SK-N-SH treated with all-trans-retinoic acid at 6 μM for 48 hours (cell line): ENCODE data around the gene RASSF4.

ENCODE experiments used
- ATAC-seq: fragments of 200-7000 bp; cut with Tn5 transposase; 3 replicates; pipeline ENCODE4 v1.9.1; 2020; ENCODE audit warnings: mild to moderate bottlenecking, moderate library complexity
- ARNTL ChIP-seq: fragments of 450-650 bp; formaldehyde crosslinking; IDR thresholded peaks from 2 replicates; pipeline ENCODE4 v1.5.0; 2020; ENCODE audit warnings: low read depth, mild to moderate bottlenecking, moderate library complexity, borderline replicate concordance
- BACH2 ChIP-seq: fragments of 250-450 bp; sonication (Bioruptor Pico); IDR thresholded peaks from 2 replicates; pipeline ENCODE4 v1.9.0; 2021; ENCODE audit warnings: mild to moderate bottlenecking, borderline replicate concordance
- CSDC2 ChIP-seq: fragments of 250-450 bp; sonication (Bioruptor Pico); IDR thresholded peaks from 2 replicates; pipeline ENCODE4 v1.5.0; 2020; ENCODE audit warnings: mild to moderate bottlenecking, moderate library complexity
- ESRRG ChIP-seq: fragments of 250-450 bp; sonication (Bioruptor Pico); IDR thresholded peaks from 2 replicates; pipeline ENCODE4 v1.6.1; 2021; ENCODE audit warnings: mild to moderate bottlenecking
- GLIS3 ChIP-seq: fragments of 250-450 bp; sonication (Bioruptor Pico); IDR thresholded peaks from 2 replicates; pipeline ENCODE4 v1.5.0; 2020; ENCODE audit warnings: mild to moderate bottlenecking, moderate library complexity
- ISL1 ChIP-seq: fragments of 250-450 bp; sonication (Bioruptor Pico); IDR thresholded peaks from 2 replicates; pipeline ENCODE4 v2.1.2; 2022; ENCODE audit warnings: mild to moderate bottlenecking, moderate library complexity
- OSR1 ChIP-seq: fragments of 250-450 bp; sonication (Bioruptor Pico); IDR thresholded peaks from 2 replicates; pipeline ENCODE4 v1.8.0; 2022; ENCODE audit warnings: moderate library complexity, mild to moderate bottlenecking, inconsistent platforms
- PPARA ChIP-seq: fragments of 250-450 bp; sonication (Bioruptor Pico); IDR thresholded peaks from 2 replicates; pipeline ENCODE4 v1.5.0; 2020; ENCODE audit warnings: mild to moderate bottlenecking, borderline replicate concordance
- RARB ChIP-seq: fragments of 250-450 bp; sonication (Bioruptor Pico); IDR thresholded peaks from 2 replicates; pipeline ENCODE4 v1.8.0; 2021; ENCODE audit warnings: mild to moderate bottlenecking, moderate library complexity
- SNAI2 ChIP-seq: fragments of 250-450 bp; sonication (Bioruptor Pico); IDR thresholded peaks from 2 replicates; pipeline ENCODE4 v1.5.0; 2020; ENCODE audit warnings: mild to moderate bottlenecking, moderate library complexity
- TCF4 ChIP-seq: fragments of 250-450 bp; sonication (Bioruptor Pico); IDR thresholded peaks from 2 replicates; pipeline ENCODE4 v1.8.0; 2021; ENCODE audit warnings: mild to moderate bottlenecking, moderate library complexity, borderline replicate concordance
- ZC3H10 ChIP-seq: fragments of 250-450 bp; sonication (Bioruptor Pico); IDR thresholded peaks from 2 replicates; pipeline ENCODE4 v1.5.1; 2021; ENCODE audit warnings: mild to moderate bottlenecking, moderate library complexity
- ZFP3 ChIP-seq: fragments of 250-450 bp; sonication (Bioruptor Pico); IDR thresholded peaks from 2 replicates; pipeline ENCODE4 v1.5.0; 2020; ENCODE audit warnings: mild to moderate bottlenecking, moderate library complexity
- ZFP30 ChIP-seq: fragments of 450-650 bp; formaldehyde crosslinking; IDR thresholded peaks from 2 replicates; pipeline ENCODE4 v1.5.0; 2022; ENCODE audit warnings: mild to moderate bottlenecking, moderate library complexity
- ZNF565 ChIP-seq: fragments of 450-650 bp; formaldehyde crosslinking; conservative IDR thresholded peaks from 2 replicates; pipeline ENCODE4 v1.5.0; 2020; ENCODE audit warnings: low read depth, mild to moderate bottlenecking, moderate library complexity
- ZNF70 ChIP-seq: fragments of 450-650 bp; formaldehyde crosslinking; IDR thresholded peaks from 2 replicates; pipeline ENCODE4 v1.5.0; 2020; ENCODE audit warnings: mild to moderate bottlenecking, moderate library complexity
- ZNF8 ChIP-seq: fragments of 450-650 bp; formaldehyde crosslinking; IDR thresholded peaks from 2 replicates; pipeline ENCODE4 v1.5.0; 2020; ENCODE audit warnings: mild to moderate bottlenecking, moderate library complexity
- TF ChIP-seq, protein P1 (sequence below): fragments of 250-450 bp; sonication (Bioruptor Pico); IDR thresholded peaks from 2 replicates; pipeline ENCODE4 v1.5.1; 2021; ENCODE audit warnings: mild to moderate bottlenecking, moderate library complexity
- TF ChIP-seq, protein P2 (sequence below): fragments of 250-450 bp; sonication (Bioruptor Pico); IDR thresholded peaks from 2 replicates; pipeline ENCODE4 v1.8.0; 2020; ENCODE audit warnings: mild to moderate bottlenecking, moderate library complexity, borderline replicate concordance
- TF ChIP-seq, protein P3 (sequence below): fragments of 250-450 bp; sonication (Bioruptor Pico); IDR thresholded peaks from 2 replicates; pipeline ENCODE4 v1.5.0; 2020; ENCODE audit warnings: mild to moderate bottlenecking, moderate library complexity
- TF ChIP-seq, protein P4 (sequence below): fragments of 250-450 bp; sonication (Bioruptor Pico); IDR thresholded peaks from 2 replicates; pipeline ENCODE4 v1.5.1; 2020; ENCODE audit warnings: low read depth, mild to moderate bottlenecking, moderate library complexity
- TF ChIP-seq, protein P5 (sequence below): fragments of 250-450 bp; sonication (Bioruptor Pico); IDR thresholded peaks from 2 replicates; pipeline ENCODE4 v1.8.0; 2021; ENCODE audit warnings: low read depth, mild to moderate bottlenecking, moderate library complexity, borderline replicate concordance

RASSF4 gene

DNA sequence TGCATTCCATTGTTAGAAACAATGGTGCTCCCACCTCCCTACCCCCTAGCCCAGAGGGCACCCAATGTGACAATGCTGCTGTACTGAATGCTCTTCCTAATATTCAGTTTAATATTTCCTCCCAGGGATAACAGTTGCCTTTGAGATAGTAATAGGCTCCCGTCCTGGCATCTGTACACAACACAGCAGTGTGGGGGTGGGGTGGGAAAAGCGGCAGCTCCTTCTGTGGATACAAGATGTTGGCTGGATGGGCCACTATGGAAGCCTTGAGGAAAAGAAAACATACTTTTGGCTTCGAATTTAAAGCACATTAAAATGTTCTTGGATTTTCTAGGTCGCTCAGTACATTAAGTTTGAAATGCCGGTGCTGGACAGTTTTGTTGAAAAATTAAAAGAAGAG, 32.0 kb downstream of the RASSF4 start (continued):
- TF ChIP-seq, protein P1, sequence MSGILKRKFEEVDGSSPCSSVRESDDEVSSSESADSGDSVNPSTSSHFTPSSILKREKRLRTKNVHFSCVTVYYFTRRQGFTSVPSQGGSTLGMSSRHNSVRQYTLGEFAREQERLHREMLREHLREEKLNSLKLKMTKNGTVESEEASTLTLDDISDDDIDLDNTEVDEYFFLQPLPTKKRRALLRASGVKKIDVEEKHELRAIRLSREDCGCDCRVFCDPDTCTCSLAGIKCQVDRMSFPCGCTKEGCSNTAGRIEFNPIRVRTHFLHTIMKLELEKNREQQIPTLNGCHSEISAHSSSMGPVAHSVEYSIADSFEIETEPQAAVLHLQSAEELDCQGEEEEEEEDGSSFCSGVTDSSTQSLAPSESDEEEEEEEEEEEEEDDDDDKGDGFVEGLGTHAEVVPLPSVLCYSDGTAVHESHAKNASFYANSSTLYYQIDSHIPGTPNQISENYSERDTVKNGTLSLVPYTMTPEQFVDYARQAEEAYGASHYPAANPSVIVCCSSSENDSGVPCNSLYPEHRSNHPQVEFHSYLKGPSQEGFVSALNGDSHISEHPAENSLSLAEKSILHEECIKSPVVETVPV: no peak
- TF ChIP-seq ESRRG (CRISPR knock-in tag): no peak
- TF ChIP-seq ZNF8 (CRISPR knock-in tag): no peak
- no peak for TF ChIP-seq SNAI2 (CRISPR knock-in tag)
- TF ChIP-seq ISL1: no peak

DNA sequence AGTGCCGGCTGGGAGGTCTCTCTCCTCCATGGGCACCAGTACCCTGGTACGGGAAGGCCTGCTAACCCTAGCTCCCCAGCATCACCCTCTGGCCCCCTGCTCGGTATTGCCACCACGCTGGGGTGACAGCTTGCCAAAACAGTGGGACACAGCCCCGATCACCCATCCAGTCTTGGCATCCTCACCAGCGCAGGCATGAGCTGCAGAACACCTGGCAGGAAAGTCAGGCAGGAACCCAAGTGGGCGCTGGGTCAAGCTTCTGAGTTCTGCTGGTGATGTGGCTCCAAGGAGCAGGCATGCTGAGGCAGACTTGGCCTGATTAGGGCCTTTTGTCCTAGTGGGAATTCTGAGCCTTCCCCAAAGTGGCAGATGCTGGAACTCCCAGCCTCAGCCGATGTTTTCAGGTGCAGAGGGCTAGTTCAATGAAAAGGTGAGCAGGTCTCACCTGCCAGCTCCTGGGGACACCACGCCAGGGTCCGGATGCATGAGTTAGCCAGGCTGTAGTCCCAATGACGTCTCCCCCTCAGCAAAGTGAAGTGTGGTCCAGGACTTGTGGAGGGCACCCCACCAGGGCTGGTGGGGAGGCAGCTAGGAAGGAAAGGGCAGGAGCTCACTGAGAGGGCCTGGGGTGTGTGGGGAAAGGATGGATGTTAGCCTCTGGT, 32.6 kb downstream of the RASSF4 start:
- TF ChIP-seq ZNF8 (CRISPR knock-in tag): no peak
- no peak for TF ChIP-seq ESRRG (CRISPR knock-in tag)
- TF ChIP-seq ZC3H10 (CRISPR knock-in tag): no peak
- no peak for TF ChIP-seq ARNTL (CRISPR knock-in tag)
- TF ChIP-seq, protein P2, sequence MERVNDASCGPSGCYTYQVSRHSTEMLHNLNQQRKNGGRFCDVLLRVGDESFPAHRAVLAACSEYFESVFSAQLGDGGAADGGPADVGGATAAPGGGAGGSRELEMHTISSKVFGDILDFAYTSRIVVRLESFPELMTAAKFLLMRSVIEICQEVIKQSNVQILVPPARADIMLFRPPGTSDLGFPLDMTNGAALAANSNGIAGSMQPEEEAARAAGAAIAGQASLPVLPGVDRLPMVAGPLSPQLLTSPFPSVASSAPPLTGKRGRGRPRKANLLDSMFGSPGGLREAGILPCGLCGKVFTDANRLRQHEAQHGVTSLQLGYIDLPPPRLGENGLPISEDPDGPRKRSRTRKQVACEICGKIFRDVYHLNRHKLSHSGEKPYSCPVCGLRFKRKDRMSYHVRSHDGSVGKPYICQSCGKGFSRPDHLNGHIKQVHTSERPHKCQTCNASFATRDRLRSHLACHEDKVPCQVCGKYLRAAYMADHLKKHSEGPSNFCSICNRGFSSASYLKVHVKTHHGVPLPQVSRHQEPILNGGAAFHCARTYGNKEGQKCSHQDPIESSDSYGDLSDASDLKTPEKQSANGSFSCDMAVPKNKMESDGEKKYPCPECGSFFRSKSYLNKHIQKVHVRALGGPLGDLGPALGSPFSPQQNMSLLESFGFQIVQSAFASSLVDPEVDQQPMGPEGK (CRISPR knock-in tag): no peak
- TF ChIP-seq, protein P3, sequence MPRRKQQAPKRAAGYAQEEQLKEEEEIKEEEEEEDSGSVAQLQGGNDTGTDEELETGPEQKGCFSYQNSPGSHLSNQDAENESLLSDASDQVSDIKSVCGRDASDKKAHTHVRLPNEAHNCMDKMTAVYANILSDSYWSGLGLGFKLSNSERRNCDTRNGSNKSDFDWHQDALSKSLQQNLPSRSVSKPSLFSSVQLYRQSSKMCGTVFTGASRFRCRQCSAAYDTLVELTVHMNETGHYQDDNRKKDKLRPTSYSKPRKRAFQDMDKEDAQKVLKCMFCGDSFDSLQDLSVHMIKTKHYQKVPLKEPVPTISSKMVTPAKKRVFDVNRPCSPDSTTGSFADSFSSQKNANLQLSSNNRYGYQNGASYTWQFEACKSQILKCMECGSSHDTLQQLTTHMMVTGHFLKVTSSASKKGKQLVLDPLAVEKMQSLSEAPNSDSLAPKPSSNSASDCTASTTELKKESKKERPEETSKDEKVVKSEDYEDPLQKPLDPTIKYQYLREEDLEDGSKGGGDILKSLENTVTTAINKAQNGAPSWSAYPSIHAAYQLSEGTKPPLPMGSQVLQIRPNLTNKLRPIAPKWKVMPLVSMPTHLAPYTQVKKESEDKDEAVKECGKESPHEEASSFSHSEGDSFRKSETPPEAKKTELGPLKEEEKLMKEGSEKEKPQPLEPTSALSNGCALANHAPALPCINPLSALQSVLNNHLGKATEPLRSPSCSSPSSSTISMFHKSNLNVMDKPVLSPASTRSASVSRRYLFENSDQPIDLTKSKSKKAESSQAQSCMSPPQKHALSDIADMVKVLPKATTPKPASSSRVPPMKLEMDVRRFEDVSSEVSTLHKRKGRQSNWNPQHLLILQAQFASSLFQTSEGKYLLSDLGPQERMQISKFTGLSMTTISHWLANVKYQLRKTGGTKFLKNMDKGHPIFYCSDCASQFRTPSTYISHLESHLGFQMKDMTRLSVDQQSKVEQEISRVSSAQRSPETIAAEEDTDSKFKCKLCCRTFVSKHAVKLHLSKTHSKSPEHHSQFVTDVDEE (CRISPR knock-in tag): no peak
- TF ChIP-seq GLIS3 (CRISPR knock-in tag): no peak
- TF ChIP-seq ZFP3 (CRISPR knock-in tag): no peak
- TF ChIP-seq ISL1: no peak
- no peak for TF ChIP-seq ZFP30 (CRISPR knock-in tag)
- no peak for TF ChIP-seq OSR1 (CRISPR knock-in tag)
- no peak for TF ChIP-seq ZNF565
- no peak for TF ChIP-seq ZNF70 (CRISPR knock-in tag)
- TF ChIP-seq, protein P1: no peak
- no peak for TF ChIP-seq RARB (CRISPR knock-in tag)
- TF ChIP-seq, protein P4, sequence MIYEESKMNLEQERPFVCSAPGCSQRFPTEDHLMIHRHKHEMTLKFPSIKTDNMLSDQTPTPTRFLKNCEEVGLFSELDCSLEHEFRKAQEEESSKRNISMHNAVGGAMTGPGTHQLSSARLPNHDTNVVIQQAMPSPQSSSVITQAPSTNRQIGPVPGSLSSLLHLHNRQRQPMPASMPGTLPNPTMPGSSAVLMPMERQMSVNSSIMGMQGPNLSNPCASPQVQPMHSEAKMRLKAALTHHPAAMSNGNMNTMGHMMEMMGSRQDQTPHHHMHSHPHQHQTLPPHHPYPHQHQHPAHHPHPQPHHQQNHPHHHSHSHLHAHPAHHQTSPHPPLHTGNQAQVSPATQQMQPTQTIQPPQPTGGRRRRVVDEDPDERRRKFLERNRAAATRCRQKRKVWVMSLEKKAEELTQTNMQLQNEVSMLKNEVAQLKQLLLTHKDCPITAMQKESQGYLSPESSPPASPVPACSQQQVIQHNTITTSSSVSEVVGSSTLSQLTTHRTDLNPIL (CRISPR knock-in tag): no peak
- TF ChIP-seq BACH2: no peak
- TF ChIP-seq TCF4: no peak

DNA sequence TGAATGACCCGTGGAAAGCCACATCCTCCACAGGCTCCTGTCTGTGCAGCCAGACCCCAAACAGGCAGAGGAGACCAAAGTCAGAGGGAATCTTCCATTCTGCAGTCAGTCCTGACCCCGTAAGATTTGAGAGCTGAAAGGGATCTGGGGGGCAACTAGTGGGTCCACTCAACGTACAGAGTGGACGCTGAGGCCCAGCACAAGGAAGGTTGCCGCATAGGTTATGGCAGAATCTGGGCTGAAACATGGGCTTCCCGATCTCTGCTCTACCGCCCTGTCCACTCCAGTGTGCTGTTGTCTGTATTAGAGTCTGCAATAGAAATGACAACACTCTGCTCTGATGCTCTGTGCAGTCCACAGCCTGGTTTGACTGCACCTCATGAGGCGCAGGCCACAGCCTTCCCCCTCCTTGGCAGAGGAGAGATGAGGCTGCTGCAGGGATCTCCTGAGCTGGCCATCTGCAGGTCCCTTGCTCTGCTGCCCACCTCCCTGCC, 33.2 kb downstream of the RASSF4 start:
- ATAC-seq: no peak

More for the DNA sequence above, 32.6 kb downstream of the RASSF4 start:
- no peak for ATAC-seq

DNA sequence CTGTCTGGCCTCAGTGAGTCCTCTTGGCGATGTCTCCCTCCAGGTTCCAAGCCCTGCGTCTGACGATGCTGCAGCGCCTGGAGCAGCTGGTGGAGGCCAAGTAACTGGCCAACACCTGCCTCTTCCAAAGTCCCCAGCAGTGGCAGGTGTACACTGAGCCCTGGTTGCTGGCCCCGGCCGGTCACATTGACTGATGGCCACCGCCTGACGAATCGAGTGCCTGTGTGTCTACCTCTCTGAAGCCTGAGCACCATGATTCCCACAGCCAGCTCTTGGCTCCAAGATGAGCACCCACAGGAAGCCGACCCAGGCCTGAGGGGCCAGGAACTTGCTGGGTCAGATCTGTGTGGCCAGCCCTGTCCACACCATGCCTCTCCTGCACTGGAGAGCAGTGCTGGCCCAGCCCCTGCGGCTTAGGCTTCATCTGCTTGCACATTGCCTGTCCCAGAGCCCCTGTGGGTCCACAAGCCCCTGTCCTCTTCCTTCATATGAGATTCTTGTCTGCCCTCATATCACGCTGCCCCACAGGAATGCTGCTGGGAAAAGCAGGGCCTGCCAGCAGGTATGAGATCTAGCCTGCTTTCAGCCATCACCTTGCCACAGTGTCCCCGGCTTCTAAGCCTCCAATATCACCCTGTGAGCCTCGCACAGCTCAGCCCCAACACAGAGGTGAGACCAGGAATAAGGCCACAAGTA, 33.8 kb downstream of the RASSF4 start:
- no peak for ATAC-seq
- no peak for TF ChIP-seq TCF4
- TF ChIP-seq, protein P5, sequence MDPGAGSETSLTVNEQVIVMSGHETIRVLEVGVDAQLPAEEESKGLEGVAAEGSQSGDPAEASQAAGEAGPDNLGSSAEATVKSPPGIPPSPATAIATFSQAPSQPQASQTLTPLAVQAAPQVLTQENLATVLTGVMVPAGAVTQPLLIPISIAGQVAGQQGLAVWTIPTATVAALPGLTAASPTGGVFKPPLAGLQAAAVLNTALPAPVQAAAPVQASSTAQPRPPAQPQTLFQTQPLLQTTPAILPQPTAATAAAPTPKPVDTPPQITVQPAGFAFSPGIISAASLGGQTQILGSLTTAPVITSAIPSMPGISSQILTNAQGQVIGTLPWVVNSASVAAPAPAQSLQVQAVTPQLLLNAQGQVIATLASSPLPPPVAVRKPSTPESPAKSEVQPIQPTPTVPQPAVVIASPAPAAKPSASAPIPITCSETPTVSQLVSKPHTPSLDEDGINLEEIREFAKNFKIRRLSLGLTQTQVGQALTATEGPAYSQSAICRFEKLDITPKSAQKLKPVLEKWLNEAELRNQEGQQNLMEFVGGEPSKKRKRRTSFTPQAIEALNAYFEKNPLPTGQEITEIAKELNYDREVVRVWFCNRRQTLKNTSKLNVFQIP (CRISPR knock-in tag): no peak
- no peak for TF ChIP-seq ZFP30 (CRISPR knock-in tag)
- TF ChIP-seq BACH2: no peak
- no peak for TF ChIP-seq CSDC2 (CRISPR knock-in tag)
- no peak for TF ChIP-seq ZC3H10 (CRISPR knock-in tag)
- TF ChIP-seq SNAI2 (CRISPR knock-in tag): no peak
- TF ChIP-seq ZNF70 (CRISPR knock-in tag): no peak
- TF ChIP-seq, protein P2 (CRISPR knock-in tag): no peak
- no peak for TF ChIP-seq OSR1 (CRISPR knock-in tag)
- no peak for TF ChIP-seq ISL1
- no peak for TF ChIP-seq ZNF565
- TF ChIP-seq RARB (CRISPR knock-in tag): no peak
- TF ChIP-seq PPARA (CRISPR knock-in tag): no peak

More for the DNA sequence above, 33.2 kb downstream of the RASSF4 start:
- TF ChIP-seq ARNTL (CRISPR knock-in tag): no peak
